HG03175 (cell line): Measurements from ENCODE around the gene PCBP3.

Experiments
- ATAC-seq: cut with Tn5 transposase; IDR thresholded peaks from one replicate; pipeline ENCODE4 v1.9.1; 2021; ENCODE audit warnings: mild to moderate bottlenecking, moderate library complexity; ENCODE audit not compliant: unreplicated experiment

Gene PCBP3

DNA sequence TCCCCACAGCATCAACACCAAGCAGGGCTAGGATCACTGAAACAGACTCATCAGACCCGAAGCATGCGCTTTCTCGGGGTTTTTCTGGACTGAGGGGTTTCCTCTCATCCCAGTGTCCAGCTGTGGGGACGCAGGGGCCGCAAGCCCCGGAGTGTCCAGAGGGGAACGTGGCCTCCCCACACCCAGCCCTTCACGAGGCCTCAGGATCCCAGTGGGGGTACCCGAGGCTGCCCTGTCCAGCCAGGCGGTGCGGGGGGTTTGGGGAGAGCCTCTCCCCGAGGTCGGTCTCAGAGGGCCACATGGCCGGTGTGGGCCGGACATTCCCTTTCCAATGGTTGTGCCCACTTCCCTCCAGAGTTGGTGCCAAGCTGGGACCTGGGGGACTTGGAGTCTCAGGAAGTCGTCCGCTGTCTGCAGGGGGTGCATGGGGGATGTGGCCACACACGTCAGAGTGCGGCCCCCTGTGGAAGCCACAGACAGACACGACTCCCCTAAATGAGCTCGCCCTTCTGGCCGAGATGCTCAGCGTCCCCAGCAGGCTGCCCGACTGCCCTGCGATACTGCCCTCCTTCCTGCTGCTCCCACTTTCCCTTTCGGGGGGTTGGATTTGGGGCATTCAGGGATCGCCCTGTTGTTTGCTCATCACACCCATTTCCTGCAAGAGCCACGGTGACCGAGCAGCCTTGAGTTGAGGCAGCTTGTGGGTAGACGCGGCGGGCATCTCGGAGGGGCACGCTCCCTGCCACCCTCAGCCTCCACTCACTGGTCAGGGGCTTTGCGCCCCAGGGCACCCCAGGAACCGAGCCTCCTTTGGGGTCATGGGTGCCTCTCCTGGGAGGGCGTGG lies 342.2 kb downstream of the PCBP3 start:
- no peak for ATAC-seq

GRCh38 chr21:45986316-45987051 lies 343.0 kb downstream of the PCBP3 start:
- no peak for ATAC-seq

GRCh38 chr21:45987121-45987711 lies 343.7 kb downstream of the PCBP3 start:
- no peak for ATAC-seq

- ATAC-seq = no peak
Measured at GRCh38 chr21:45988366-45989347, 345.1 kb downstream of the PCBP3 start.

DNA sequence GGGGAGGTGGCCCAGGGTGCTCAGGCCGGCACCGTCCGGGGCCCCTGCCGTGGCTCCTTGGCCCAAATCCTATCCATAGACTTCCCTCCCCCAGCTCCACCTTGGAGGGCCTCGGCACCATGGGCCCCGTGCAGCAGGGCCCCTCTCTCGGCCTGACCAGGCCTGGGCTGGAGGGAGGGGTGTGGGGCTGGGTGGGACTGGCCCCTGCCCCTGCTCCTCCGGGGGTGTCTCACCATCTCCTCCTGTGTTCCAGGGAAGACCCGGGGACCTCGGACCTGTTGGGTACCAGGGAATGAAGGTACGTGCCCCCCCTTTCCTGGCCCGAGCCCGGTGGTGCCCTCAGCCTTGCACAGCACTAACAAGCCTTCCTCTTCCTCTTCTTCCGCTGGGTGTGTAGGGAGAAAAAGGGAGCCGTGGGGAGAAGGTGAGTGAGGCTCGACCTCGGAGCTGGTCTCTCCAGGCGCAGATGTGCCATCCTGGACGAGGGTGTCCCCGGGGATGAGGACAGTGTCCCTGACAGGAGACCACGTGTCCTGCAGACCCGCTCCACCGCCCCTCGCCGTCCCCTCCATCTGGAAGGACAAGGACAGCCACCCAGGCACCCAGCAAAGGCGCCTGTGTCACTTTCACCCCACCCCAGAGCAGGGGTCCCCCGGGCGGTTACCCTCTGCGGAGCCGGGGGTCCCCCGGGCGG lies 346.0 kb downstream of the PCBP3 start:
- ATAC-seq = no peak

- ATAC-seq = no peak
Measured at GRCh38 chr21:45990049-45990711, 346.7 kb downstream of the PCBP3 start.

- ATAC-seq = no peak
Measured at GRCh38 chr21:45990741-45991605, 347.4 kb downstream of the PCBP3 start.

- no peak for ATAC-seq
Measured at GRCh38 chr21:45991606-45992300, 348.2 kb downstream of the PCBP3 start.
